Sigmoid colon (tissue), 7 donors: Measurements from ENCODE around the gene BIRC2. TPM values are rescaled to one million over a fixed set of nuclear protein-coding genes. Genes with fewer than 3 reads are reported as not detected.

Experiments used
- DNase-seq: peaks from one replicate; pipeline ENCODE4 v3.0.0-alpha.2; 2019
- H3K27ac ChIP-seq, 4 donors: fragments of 200-600 bp; sonication (generic); one replicate each; pipeline ENCODE4 v1.5.1; 2016 to 2019; ENCODE audit warnings: mild to moderate bottlenecking in 1 of 4
- H3K27me3 ChIP-seq, 3 donors: fragments of 200-600 bp; sonication (generic); one replicate each; pipeline ENCODE4 v1.5.1; 2019; ENCODE audit warnings: mild to moderate bottlenecking in 1 of 3
- H3K36me3 ChIP-seq, 4 donors: fragments of 200-600 bp; sonication (generic); one replicate each; pipeline ENCODE4 v1.5.1; 2016 to 2019
- H3K4me1 ChIP-seq, 4 donors: fragments of 200-600 bp; sonication (generic); one replicate each; pipeline ENCODE4 v1.5.1; 2017 to 2019
- H3K4me3 ChIP-seq, 4 donors: fragments of 200-600 bp; sonication (generic); one replicate each; pipeline ENCODE4 v1.5.1; 2017 to 2019; ENCODE audit warnings: mild to moderate bottlenecking in 2 of 4, moderate library complexity in 1 of 4
- H3K9me3 ChIP-seq, 4 donors: fragments of 200-600 bp in 3 of 4; sonication (generic) in 3 of 4; one replicate each; pipeline versions ENCODE4 v1.5.1 to v1.6.1; 2013 to 2019
- CTCF ChIP-seq, 4 experiments: fragments of 450-650 bp in 3 of 4; fragments of 200-600 bp in 1 of 4; IDR thresholded peaks; one replicate each; pipeline ENCODE4 v1.5.1; 2016 to 2019; ENCODE audit warnings: antibody characterized with exemption in 4 of 4, mild to moderate bottlenecking in 3 of 4, moderate library complexity in 2 of 4
- EP300 ChIP-seq, 4 donors: sonication (generic); formaldehyde crosslinking; IDR thresholded peaks; one replicate each; pipeline ENCODE4 v1.6.1; 2017; ENCODE audit warnings: antibody characterized with exemption in 4 of 4
- POLR2A ChIP-seq, 2 donors: fragments of 450-650 bp; IDR thresholded peaks; one replicate each; pipeline ENCODE4 v1.6.1; 2016; ENCODE audit warnings: antibody characterized with exemption in 2 of 2, mild to moderate bottlenecking in 2 of 2, moderate library complexity in 2 of 2
- POLR2AphosphoS5 ChIP-seq, 4 donors: sonication (generic); formaldehyde crosslinking; IDR thresholded peaks; one replicate each; pipeline ENCODE4 v1.6.1; 2017; ENCODE audit warnings: antibody characterized with exemption in 4 of 4
- WGBS, 2 donors: extraction: QIAGEN DNeasy Blood & Tissue Kit; methylation state at CpG; one replicate each; pipeline ENCODE4 v1.1.7; 2013; 5-methylcytosine and 5-hydroxymethylcytosine counted together
- intact Hi-C: fragments of 100-400 bp; cut with DNase I; formaldehyde crosslinking; loops from one replicate; pipeline ENCODE4 v1.15.1; 2023
- polyA plus RNA-seq, 3 donors: library from polyadenylated mRNA; stranded (reverse); fragments of 200-250 nt; gene quantifications; one replicate each; pipeline ENCODE4 v1.2.3, GENCODE V29; 2013
- total RNA-seq, 4 donors: library from RNA; depleted of rRNA; stranded (reverse); fragments of >200 nt; gene quantifications; one replicate each; pipeline ENCODE4 v1.1.0, GENCODE V29; 2016
- donor health status: healthy with polysubstance abuse.
- donor health status: Bipolar disorder and iron deficiency.
- donor health status: healthy.

BIRC2 gene
- total and polyA plus RNA-seq, 7 donors, result 24.7 to 56.0 (median 41.4) TPM

DNA sequence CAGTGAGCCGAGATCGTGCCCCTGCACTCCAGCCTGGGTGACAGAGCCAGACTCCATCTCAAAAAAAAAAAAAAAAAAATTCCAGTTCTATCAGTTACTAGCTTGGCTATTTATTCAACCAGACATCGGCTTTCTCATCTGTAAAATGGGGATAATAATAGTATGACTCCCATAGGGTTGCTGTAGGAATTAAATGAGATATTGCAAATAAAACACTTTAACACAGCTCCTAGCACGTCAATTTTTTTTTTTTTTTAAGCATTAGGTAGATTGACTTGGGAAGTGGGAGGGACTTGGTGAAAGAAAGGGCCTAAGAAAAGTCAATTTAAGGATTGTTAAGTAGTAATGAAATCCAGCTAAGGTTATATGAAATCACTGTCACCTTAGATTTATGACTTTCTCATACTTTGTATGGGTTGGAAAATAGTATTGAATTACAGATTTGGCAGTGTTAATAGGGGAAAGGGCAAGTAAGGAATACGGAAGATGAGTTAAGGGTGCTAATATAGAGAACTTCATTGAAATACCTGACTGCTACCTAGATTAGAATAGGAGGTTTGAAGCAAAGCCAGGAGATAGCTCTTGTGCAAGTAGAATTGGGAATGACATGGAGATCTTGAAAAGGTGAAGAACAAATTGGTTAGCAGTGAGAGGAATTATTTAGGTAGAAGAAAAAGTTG is 28.8 kb downstream of the BIRC2 start:
- Histone ChIP-seq H3K9me3 (no peaks in the 10 kb centered on the region), H3K4me1 (peaks cover 0 to 13% (median 7%) of the 10 kb centered on the region in 4 donors), H3K27ac (no peak overlapping the region), H3K36me3 (peaks cover 0 to 55% (median 22%) of the 10 kb centered on the region in 4 donors), H3K4me3 (no peak overlapping the region), H3K27me3 (no peaks in the 10 kb centered on the region)
- no peak for DNase-seq
- TF ChIP-seq POLR2A (IDR thresholded peaks at IDR 0.05) (no peak), CTCF (IDR thresholded peaks at IDR 0.05) (no peak), POLR2AphosphoS5 (IDR thresholded peaks at IDR 0.05) (no peak), EP300 (IDR thresholded peaks at IDR 0.05) (no peak)
- intact Hi-C loops, result no loop called here
- WGBS, 2 donors, result 87 to 94% methylated on average over 5 of the region's 5 CpGs

GRCh38 chr11:102377891-102378290 is 30.9 kb downstream of the BIRC2 start:
- Histone ChIP-seq H3K9me3 (no peaks in the 10 kb centered on the region), H3K36me3 (peaks cover 0 to 68% (median 22%) of the 10 kb centered on the region in 4 donors), H3K27me3 (no peaks in the 10 kb centered on the region), H3K4me3 (no peak overlapping the region), H3K27ac (no peak overlapping the region), H3K4me1 (peaks cover 0 to 13% (median 7%) of the 10 kb centered on the region in 4 donors)
- DNase-seq, result no peak
- TF ChIP-seq POLR2AphosphoS5 (IDR thresholded peaks at IDR 0.05) (no peak), EP300 (IDR thresholded peaks at IDR 0.05) (no peak), CTCF (IDR thresholded peaks at IDR 0.05) (no peak), POLR2A (IDR thresholded peaks at IDR 0.05) (no peak)
- intact Hi-C loops, result no loop called here
- 88 to 90% methylated on average over 2 of the region's 2 CpGs for WGBS, 2 donors

- H3K4me3 ChIP-seq, result no peak overlapping the region
- H3K27ac ChIP-seq, result no peak overlapping the region
- TF ChIP-seq POLR2A (IDR thresholded peaks at IDR 0.05) (no peak), EP300 (IDR thresholded peaks at IDR 0.05) (no peak), CTCF (IDR thresholded peaks at IDR 0.05) (no peak)
- peaks cover 0 to 68% (median 22%) of the 10 kb centered on the region in 4 donors for H3K36me3 ChIP-seq
- peaks cover 0 to 13% (median 7%) of the 10 kb centered on the region in 4 donors for H3K4me1 ChIP-seq
- H3K9me3 ChIP-seq, result no peaks in the 10 kb centered on the region
- no peak for DNase-seq
- H3K27me3 ChIP-seq, result no peaks in the 10 kb centered on the region
- intact Hi-C loops, result no loop called here
These were observed 31.8 kb downstream of the BIRC2 start for GRCh38 chr11:102378818-102379217.

- no peaks in the 10 kb centered on the region for H3K27me3 ChIP-seq
- TF ChIP-seq CTCF (IDR thresholded peaks at IDR 0.05) (no peak), POLR2A (IDR thresholded peaks at IDR 0.05) (no peak), POLR2AphosphoS5 (IDR thresholded peaks at IDR 0.05) (no peak), EP300 (IDR thresholded peaks at IDR 0.05) (no peak)
- WGBS, 2 donors, result 95 to 97% methylated on average over 3 of the region's 3 CpGs
- DNase-seq, result no peak
- H3K9me3 ChIP-seq, result no peaks in the 10 kb centered on the region
- peaks cover 0 to 56% (median 22%) of the 10 kb centered on the region in 4 donors for H3K36me3 ChIP-seq
- intact Hi-C loops, result no loop called here
- no peak overlapping the region for H3K4me3 ChIP-seq
- H3K4me1 ChIP-seq, result peaks cover 0 to 10% (median 0%) of the 10 kb centered on the region in 4 donors
- no peak overlapping the region for H3K27ac ChIP-seq
These were observed 35.4 kb downstream of the BIRC2 start for GRCh38 chr11:102382384-102382783.

GRCh38 chr11:102383839-102384238 is 36.8 kb downstream of the BIRC2 start:
- TF ChIP-seq EP300 (IDR thresholded peaks at IDR 0.05) (no peak), CTCF (IDR thresholded peaks at IDR 0.05) (no peak), POLR2A (IDR thresholded peaks at IDR 0.05) (no peak), POLR2AphosphoS5 (IDR thresholded peaks at IDR 0.05) (no peak)
- Histone ChIP-seq H3K27ac (no peak overlapping the region), H3K27me3 (no peaks in the 10 kb centered on the region), H3K9me3 (no peaks in the 10 kb centered on the region), H3K4me3 (no peak overlapping the region), H3K36me3 (peaks cover 0 to 53% (median 18%) of the 10 kb centered on the region in 4 donors), H3K4me1 (peaks cover 0 to 10% (median 0%) of the 10 kb centered on the region in 4 donors)
- intact Hi-C loops, result no loop called here
- 92 to 95% methylated on average over 3 of the region's 3 CpGs for whole genome bisulfite sequencing, 2 donors
- no peak for DNase-seq
